Small intestine (tissue), 4 donors: Measurements from ENCODE around the gene SH2B3. TPM values are rescaled to one million over a fixed set of nuclear protein-coding genes. Genes with fewer than 3 reads are reported as not detected.

ENCODE experiments used
- polyA plus RNA-seq, 4 donors: library from polyadenylated mRNA; stranded (reverse) in 3 of 4; unstranded in 1 of 4; fragments of 200-250 nt in 3 of 4; fragments of 120-200 nt in 1 of 4; gene quantifications; one replicate each; pipeline versions ENCODE4 v1.2.1 to v1.2.3, GENCODE V29; 2013
- donor health status: healthy with polysubstance abuse.
- donor health status: Bipolar disorder and iron deficiency.
- donor health status: healthy.

SH2B3 gene
- polyA plus RNA-seq, 4 donors: 0.67 to 14.9 (median 6.9) TPM

Other genes with a start within 250 kb of the SH2B3 start
- gene PHETA1, start 36.8 kb upstream of the SH2B3 start, polyA plus RNA-seq: 10 to 100 TPM; 37.3 to 87.1 (median 46.0) TPM
- 10 to 100 TPM in 3 of 4 donors, 1 to 10 TPM in 1; 8.6 to 41.9 (median 14.7) TPM for gene ATXN2, start 193.4 kb downstream of the SH2B3 start, polyA plus RNA-seq